ENCODE measurements around the gene RFX8.

Gene RFX8

DNA sequence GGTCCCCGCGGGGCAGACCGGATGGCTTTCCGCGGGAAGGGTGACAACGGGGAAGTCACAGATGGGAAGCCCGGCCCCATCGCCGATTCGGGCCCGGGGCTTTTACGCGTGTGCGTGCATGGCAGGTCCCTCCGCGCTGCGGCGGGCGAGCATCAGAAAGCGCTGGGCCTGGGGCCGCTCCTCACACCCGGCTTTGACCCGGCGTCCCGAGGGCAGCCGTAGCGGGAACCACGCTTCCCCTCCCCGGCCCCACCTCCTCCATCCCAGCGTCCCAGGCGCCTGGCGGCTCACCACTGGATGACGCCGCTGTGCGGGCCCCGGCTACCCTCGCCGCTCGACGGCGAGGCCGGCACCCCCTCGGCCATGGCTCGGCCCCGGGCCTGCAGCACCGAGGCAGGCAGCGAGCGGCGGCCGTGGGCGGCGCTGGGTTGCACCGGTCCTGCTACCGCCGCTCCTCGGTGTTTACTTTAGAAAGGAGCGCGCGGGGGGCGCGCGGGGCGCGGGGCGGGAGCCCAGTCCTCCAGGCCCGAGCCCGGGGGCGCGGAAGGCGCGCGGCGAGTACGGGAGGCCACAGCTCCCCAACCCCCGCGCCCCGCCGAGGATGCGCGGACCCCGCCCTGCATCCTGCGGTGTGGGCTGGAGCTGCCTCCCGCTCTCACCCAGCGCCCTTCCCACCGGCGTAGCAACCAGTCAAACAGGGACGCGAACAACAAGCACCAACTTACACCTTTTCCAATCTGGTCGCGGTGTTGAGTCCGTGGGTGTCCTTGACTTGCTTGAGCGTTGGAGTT is 806 bp downstream of the RFX8 start:
- Histone ChIP-seq H3K79me2 (ENCODE audit: insufficient read depth, low read length) (no peaks in the 10 kb centered on the region), H3K36me3 (ENCODE audit: low read length) (no peaks in the 10 kb centered on the region), H3K27me3 (ENCODE audit: low read length) (no peaks in the 10 kb centered on the region), H3F3A (ENCODE audit: insufficient read depth) (no peaks in the 10 kb centered on the region), H2AFZ (ENCODE audit: low read depth, low read length, severe bottlenecking) (no peak overlapping the region), H3K9ac (ENCODE audit: low read length) (no peak overlapping the region), H3K4me2 (ENCODE audit: low read depth, low read length, poor library complexity, severe bottlenecking) (no peak overlapping the region), H3K9me3 (ENCODE audit: insufficient read depth, low read length) (no peaks in the 10 kb centered on the region), H3K4me3 (ENCODE audit: insufficient read depth, low read length, poor library complexity, severe bottlenecking) (no peak overlapping the region), H3K9me2 (replicated peaks; ENCODE audit: insufficient read depth, low read length) (no peaks in the 10 kb centered on the region), H3K27ac (ENCODE audit: low read depth, low read length) (no peak overlapping the region), H4K20me1 (ENCODE audit: low read depth, low read length) (no peaks in the 10 kb centered on the region)
- TF ChIP-seq, protein P1, sequence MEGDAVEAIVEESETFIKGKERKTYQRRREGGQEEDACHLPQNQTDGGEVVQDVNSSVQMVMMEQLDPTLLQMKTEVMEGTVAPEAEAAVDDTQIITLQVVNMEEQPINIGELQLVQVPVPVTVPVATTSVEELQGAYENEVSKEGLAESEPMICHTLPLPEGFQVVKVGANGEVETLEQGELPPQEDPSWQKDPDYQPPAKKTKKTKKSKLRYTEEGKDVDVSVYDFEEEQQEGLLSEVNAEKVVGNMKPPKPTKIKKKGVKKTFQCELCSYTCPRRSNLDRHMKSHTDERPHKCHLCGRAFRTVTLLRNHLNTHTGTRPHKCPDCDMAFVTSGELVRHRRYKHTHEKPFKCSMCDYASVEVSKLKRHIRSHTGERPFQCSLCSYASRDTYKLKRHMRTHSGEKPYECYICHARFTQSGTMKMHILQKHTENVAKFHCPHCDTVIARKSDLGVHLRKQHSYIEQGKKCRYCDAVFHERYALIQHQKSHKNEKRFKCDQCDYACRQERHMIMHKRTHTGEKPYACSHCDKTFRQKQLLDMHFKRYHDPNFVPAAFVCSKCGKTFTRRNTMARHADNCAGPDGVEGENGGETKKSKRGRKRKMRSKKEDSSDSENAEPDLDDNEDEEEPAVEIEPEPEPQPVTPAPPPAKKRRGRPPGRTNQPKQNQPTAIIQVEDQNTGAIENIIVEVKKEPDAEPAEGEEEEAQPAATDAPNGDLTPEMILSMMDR (IDR thresholded peaks at IDR 0.05; ENCODE audit: insufficient read depth, low read length, poor library complexity, severe bottlenecking): no peak
- no peak for TF ChIP-seq EZH2phosphoT487 (conservative IDR thresholded peaks at IDR 0.05; ENCODE audit: low read length)

DNA sequence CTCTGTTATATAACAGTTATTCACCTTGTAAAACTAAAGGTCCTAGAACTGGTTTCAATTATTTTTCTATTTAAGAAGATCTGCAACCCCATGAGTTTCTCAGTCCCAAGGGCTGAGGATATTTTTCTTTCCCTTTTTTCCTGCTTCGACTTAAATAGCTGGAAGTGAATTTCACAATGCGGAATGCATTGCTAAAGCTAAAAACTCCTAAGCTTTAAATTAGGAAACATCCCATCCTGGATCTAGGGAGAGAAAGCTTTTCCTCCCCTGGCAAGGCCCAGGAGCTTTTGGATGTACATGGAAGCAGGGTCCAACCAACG is 1.4 kb downstream of the RFX8 start:
- Histone ChIP-seq H3K4me3 (ENCODE audit: insufficient read depth, low read length, poor library complexity, severe bottlenecking) (no peak overlapping the region), H3K9me3 (ENCODE audit: insufficient read depth, low read length) (no peaks in the 10 kb centered on the region), H3K4me2 (ENCODE audit: low read depth, low read length, poor library complexity, severe bottlenecking) (no peak overlapping the region), H3K27ac (ENCODE audit: low read depth, low read length) (no peak overlapping the region), H2AFZ (ENCODE audit: low read depth, low read length, severe bottlenecking) (no peak overlapping the region), H3K36me3 (ENCODE audit: low read length) (no peaks in the 10 kb centered on the region), H3F3A (ENCODE audit: insufficient read depth) (no peaks in the 10 kb centered on the region), H3K9me2 (replicated peaks; ENCODE audit: insufficient read depth, low read length) (no peaks in the 10 kb centered on the region), H3K79me2 (ENCODE audit: insufficient read depth, low read length) (no peaks in the 10 kb centered on the region), H3K27me3 (ENCODE audit: low read length) (no peaks in the 10 kb centered on the region), H4K20me1 (ENCODE audit: low read depth, low read length) (no peaks in the 10 kb centered on the region), H3K9ac (ENCODE audit: low read length) (no peak overlapping the region)
- no peak for TF ChIP-seq EZH2phosphoT487 (conservative IDR thresholded peaks at IDR 0.05; ENCODE audit: low read length)
- TF ChIP-seq, protein P1 (IDR thresholded peaks at IDR 0.05; ENCODE audit: insufficient read depth, low read length, poor library complexity, severe bottlenecking): no peak

DNA sequence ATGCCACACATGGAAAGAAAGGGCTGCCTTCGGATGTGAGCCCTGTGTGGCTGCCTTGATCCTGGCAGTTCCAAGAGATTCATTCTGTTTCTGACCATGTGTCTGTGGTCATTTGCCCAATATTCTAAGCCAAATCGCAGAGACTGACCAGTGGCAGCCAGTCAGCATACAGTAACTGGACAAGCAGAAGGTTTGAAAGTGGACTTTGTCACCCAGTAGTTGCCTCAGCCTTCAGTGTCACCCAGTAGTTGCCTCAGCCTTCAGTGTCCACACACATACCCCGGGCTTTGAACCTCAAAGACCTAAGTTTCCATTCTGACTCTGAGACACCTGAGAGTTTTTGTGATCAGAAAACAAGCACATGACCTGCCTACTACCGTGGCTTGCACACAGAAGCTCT is 5.0 kb downstream of the RFX8 start:
- no peak overlapping the region for H3K4me3 ChIP-seq (ENCODE audit: insufficient read depth, low read length, poor library complexity, severe bottlenecking)
- H3K9ac ChIP-seq (ENCODE audit: low read length): no peak overlapping the region
- TF ChIP-seq, protein P1 (IDR thresholded peaks at IDR 0.05; ENCODE audit: insufficient read depth, low read length, poor library complexity, severe bottlenecking): no peak
- TF ChIP-seq EZH2phosphoT487 (conservative IDR thresholded peaks at IDR 0.05; ENCODE audit: low read length): no peak
- H3K27me3 ChIP-seq (ENCODE audit: low read length): no peaks in the 10 kb centered on the region
- no peaks in the 10 kb centered on the region for H3K79me2 ChIP-seq (ENCODE audit: insufficient read depth, low read length)
- no peaks in the 10 kb centered on the region for H3K36me3 ChIP-seq (ENCODE audit: low read length)
- H3K27ac ChIP-seq (ENCODE audit: low read depth, low read length): no peak overlapping the region
- no peaks in the 10 kb centered on the region for H3K9me3 ChIP-seq (ENCODE audit: insufficient read depth, low read length)
- H3F3A ChIP-seq (ENCODE audit: insufficient read depth): no peaks in the 10 kb centered on the region
- no peak overlapping the region for H3K4me2 ChIP-seq (ENCODE audit: low read depth, low read length, poor library complexity, severe bottlenecking)
- no peak overlapping the region for H2AFZ ChIP-seq (ENCODE audit: low read depth, low read length, severe bottlenecking)
- H3K9me2 ChIP-seq (replicated peaks; ENCODE audit: insufficient read depth, low read length): no peaks in the 10 kb centered on the region
- no peaks in the 10 kb centered on the region for H4K20me1 ChIP-seq (ENCODE audit: low read depth, low read length)

All from SU-DHL-6 (cell line).